Measurements from ENCODE around the gene GJC2.

The GJC2 gene

DNA sequence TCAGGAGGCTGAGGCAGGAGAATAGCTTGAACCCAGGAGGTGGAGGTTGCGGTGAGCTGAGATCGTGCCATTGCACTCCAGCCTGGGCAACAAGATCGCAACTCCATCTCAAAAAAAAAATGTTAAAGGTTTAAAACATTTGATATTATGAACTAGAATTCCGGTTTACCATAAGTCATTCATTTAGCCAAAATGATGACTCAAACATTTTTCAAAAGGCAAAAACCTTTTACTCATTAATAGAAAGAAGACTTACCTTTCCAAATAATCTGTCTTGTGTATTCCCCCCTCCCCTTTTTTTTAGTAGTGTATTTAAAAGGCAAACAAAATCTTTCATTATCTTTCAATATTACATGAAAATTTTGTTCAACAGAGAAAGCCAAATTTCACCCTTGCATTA, 32.4 kb upstream of the GJC2 start:
- DNase-seq: no peak

DNA sequence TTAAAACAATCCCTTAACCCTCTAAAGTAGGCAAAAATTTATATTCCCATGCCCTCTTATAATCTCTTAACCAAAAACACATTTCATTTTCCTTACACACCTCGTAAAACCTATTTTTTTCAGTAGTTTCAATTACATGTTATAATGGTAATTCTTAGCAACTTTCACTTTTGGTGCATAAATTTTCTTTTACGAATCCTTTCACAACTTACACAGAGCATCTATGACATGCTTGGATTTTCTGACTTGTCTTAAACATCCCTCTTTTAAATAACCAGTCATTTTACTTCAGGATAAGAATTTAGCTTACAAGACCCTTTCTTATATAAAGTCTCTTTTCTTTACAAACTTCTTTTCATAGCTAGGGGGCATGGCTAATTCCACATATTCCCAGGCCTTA, 31.7 kb upstream of the GJC2 start:
- DNase-seq: no peak

DNA sequence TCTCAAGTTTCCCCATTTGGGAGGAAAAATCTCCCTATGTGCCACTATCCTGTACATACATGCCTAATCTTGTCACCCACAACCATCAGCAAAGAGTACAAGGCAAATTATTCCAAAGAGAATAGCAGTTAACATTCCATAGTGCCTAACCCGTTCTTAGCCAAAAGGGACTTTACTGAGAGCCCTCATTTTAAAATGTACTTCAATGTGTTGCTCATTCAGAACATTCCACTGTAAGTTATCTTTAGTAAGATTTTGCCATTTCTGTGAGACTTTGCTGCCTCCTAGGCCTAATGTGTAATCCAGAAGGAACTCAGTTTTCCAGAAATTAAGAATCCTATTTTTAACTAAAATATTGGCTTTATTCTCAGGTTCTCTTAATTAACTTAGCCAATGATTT, 29.4 kb upstream of the GJC2 start:
- DNase-seq: no peak

DNA sequence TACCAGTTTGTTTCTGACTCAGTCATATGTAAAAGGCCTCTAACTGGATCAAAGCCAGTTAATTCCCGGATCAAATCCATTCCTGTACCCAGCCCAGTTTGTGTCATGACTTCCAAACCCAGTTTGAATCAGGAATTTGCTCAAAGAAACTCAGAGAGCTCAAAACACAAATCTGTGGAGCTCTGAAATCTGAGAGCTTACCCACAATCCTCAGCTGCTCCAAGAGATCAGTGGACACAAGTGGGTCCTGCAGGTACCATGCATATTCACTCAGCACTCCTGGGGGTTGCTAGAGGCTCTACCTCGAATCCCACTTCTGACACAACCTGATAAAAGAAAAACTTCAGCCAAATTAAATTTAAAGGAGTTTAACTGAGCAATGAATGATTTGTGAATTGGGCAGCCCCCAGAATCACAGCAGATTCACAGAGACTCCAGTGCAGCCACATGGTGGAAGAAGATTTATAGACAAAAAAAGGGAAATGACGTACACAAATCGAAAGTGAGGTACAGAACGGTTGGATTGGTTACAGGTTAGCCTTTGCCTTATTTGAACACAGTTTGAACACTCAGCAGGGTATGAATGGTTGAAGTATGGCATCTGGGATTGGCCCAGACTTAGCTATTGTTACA, 28.8 kb upstream of the GJC2 start:
- DNase-seq: no peak

DNA sequence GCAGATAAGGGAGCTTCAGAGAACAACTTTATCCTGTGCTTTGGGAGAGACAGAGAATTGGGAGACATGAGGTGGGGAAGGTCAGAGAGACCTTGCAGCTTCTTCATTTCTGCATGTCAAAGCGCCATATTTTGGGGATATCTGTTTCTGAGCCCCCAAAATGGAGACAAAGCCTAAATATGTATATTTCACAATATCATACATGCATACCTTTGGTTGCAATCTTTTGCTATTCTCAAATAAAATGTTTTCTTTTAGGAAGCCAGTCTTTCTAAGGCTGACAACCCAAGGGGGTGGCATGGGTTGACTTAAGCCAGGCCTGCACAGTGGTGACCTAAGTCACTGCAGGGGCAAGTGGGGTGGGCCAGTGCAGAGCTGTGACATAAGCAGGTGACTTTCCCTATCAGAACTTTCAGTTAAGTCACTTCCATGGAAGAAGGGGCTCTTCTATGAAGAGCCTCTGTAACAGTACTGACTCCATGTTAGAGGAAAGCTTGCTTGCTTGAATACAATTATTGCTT, 26.7 kb upstream of the GJC2 start:
- DNase-seq: no peak

DNA sequence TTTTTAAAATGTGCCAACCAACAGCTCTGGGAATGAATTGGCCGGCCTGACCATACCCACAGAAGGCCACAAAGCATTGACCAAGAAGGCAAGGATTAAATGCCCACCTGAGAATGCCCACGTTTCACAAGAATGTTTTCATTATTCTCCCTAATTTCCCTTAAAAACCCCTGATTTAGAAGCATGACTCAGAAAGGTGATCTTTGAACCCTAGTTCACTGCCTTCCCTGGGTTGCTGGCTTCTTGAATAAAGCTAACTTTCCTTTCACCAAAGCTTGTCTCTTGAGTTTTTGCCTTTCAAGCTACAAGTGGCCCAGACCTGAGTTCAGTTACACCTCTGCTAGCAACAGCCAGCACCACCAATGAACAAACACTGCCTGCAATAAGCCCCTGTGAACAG, 26.2 kb upstream of the GJC2 start:
- no peak for DNase-seq

DNA sequence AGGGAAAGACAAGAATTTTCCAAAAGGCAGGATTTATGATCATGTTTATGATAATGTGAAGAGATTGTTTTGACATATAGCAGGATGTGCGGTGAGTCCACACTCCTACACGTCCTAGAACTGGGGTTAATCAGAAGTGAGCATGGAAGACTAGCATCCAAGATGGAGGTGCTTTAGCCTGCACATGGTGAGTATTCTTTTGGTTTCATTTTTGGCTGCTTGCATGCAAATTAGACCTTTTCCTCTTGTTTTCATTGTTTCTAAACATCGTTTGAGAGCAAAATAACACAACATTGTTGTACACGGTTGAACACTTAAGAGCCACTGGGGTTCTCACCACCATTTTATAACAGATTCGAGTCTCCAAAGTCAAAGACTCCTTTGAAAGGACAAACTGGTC, 24.5 kb upstream of the GJC2 start:
- no peak for DNase-seq

DNA sequence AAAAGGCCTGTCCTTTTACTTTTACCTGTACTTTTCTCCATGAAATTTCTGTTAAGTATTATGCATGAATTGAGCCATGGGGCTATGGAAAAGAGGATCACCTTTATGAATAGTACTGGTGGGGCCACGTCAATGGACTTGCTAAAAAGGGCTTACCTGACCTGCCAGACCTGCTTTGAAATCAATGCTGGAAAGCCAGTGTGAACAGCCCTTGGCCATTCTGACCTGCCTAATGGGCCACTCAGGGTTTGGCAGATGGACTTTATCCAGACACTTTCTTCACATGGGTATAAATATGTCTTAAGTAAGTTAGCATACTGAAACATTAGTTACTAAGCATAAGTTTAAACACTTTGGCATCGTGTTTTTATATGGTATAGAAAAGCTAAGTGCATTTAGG, 18.0 kb upstream of the GJC2 start:
- DNase-seq: no peak

DNA sequence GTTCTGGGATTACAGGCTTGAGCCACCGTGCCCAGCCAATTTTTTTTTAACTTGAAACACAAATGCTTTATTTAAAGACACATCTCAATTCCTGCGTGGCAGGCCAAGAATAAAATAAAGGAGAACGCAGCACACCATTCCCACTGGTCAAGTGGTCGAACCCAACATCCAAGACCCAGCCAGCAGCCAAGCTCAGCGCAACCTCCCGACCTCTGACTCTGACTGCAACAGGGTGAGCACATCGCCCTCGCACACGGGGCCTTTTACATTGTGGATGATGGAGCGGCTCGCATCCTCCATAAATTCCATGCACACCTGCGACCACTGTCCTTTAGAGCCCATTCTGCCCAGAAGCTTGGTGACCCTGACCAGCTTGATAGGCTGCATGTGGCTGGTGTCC, 15.1 kb upstream of the GJC2 start:
- no peak for DNase-seq

DNA sequence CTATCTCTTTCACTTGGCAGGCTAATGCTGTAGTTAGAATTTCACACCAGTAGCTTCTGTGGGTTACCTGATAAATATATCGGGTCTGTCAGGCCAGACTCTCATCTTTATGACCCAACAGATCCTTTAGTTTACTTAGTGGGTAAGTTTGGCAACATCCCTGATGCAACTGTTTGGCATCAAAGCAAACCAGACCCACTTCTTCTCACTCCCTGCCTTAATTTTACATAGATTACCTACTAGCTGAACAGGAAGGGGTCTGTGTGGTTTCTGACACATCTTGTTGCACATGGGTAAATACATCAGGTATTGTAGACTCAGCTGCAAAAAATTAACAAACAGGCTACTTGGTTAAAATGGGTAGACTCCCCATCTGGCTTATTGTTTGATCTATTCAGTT, 12.8 kb upstream of the GJC2 start:
- no peak for DNase-seq

DNA sequence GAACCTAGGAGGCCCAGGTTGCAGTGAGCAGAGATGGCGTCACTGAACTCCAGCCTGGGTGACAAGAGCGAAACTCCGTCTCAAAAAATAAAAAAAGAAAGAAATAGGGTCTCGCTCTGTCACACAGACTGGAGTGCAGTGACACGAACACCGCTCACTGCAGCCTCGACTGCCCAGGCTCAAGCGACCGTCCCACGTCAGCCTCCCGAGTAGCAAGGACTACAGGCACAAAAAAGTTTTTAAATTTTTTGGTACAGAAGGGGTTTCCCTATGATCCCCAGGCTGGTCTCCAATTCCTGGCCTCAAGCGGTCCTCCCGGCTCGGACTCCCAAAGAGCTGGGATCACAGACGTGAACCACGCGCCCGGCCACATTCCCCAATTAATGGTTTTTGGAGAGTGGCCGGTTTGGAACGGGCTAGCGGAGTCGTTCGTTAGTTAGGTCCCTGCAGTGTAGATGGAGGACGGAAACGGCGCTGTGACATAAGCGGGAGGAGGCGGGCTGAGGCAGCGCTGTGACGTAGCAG, 10.3 kb upstream of the GJC2 start:
- DNase-seq: no peak

DNA sequence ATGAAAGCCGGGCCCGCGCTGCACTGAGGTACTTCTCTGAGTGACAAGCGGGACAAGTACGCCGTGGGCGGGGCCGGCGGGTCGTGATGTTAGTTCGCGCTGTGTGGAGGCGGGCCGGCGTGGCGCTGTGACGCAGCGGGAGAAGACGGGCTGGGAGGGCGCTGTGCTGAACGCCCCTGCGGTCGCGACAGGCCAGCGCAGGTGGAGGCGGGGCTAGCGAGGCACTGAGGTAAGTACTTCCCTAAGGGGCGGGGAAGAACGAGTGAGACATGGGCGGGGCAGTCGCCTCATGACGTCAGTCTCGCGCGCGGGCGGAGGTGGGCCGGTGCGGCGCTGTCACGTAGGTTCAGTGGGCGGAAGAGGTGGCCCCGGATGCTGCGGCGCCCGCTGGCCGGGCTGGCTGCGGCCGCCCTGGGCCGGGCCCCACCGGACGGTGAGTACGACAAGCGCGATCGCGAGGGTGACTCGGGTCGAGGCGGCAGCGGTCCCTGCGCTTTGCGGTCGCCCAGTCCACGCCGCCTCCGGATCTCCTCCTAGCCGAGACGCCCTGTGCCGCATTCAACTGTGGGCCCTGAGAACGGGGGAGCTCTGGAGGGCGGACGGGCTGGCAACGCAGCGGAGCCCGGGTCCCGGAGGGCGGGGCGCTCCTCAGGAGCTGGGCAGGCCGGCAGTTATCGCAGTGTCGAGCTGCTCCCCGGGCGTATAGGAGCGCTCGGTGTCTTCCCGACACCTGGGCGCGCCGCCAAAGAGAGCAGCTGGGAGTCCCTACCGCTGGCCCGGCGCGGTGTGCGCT, 9.6 kb upstream of the GJC2 start, which contains the start of gene GUK1:
Gene GUK1, plus strand, starts transcription at position 349 of the 793 bp plus-strand sequence. Its CDS starts 24 bp downstream, at position 373.
- peak; percentile 97 for DNase-seq

DNA sequence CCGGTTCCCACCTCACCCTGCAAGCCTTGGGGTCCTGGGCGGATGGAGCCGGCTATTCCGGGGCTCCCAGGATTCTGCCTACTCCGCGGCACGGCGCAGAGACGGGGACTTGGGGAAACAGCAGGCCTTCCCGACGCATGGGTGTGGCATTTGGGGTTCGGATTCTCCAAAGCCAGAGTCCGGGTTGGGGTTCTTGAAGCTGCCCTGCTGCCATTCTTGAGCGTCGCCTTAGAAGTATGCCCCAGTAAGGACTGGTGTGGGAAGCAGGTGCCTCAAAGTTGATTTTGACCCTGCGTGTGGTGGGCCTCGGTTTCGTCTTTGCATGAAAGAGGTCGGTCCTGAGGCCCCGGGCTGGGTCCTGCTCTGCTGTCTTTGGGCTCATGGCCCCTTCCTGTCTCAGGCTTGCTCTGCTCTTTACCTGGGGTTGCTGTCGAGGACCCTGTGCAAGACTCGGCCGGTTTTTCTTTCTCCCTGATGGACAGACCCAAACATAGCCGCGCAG, 9.0 kb upstream of the GJC2 start:
- DNase-seq: no peak

DNA sequence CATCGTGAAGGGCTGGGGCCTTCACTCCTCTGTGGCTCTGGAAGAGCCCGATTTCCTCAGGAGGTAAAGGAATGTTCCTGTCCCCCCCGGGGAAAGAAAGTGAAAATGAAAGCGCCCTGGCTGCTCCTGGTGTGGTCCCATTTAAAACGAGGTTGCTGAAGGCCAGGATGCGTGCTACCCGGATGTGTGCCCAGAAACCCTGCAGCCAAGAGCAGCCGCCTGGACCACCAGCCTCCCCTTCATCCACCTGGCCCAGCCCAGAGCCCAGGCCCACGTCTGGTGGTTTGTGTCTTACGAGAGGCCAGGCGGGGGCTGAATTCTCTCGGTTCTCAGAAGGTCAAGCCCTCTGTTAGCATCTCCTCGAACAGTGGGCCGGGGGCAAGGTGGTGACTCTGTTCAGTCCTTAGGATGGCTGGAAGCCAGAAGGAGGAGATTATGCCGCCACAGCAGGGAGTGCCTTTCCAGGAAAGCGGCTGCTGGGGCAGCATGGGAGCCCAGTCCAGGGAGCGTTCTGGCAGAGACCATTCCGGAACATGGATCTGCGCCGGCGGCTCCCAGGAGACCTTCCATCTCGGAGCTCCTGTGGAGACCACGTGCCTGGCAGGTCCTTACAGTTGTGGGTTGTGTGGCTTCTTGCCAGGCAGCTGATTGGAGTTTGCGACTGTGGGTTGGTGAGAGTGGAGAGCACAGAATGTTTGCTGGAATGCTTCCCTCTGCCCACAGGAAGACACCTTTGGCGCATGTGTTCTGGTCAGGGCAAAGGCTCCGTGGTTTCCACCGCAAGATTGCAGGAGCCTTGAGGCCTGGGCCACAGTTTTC, 8.3 kb upstream of the GJC2 start:
- no peak for DNase-seq

DNA sequence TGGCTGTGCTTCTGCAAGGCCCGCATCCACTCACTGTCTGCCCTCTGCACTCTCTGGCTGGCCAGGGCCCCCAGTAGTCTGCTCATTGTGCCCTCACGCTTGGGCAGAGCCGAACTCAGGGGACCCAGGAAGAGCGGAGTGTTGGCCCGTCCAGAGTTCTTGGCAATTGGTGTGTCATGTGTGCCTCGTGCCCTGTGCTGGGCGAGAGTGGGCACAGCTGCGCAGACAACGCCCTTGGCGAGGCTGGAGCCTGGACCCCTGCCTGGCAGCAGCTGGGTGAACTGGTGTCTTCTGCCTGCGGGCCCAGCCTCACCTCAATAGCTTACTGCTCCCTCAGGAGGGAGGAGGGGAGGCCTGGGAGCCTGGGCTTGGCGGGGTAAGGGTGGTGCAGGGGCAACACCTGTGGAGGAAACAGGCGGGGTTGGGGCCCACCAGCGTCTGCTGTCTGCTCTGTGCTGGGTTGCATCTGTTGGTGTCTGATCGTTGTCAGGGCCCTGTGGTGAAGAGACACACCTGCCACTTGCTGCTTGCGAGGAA, 7.5 kb upstream of the GJC2 start:
- DNase-seq: no peak

DNA sequence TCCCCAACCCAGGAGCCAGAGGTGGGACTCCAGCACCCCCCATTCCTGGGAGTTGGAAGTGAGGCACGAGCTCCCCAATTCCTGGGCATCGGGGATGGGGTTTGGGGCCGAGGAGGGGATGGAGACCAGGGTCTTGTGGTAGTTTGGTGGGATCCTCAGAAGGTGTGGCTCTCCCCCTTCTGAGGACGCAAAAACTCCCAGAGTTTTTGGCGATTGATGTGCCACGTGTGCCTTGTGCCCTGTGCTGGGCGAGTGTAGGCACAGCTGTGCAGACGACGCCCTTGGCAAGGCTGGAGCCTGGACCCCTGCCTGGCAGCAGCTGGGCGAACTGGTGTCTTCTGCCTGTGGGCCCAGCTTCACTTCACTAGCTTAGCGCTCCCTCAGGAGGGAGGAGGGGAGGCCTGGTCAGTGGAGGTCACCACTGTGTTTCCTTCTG, 7.0 kb upstream of the GJC2 start:
- DNase-seq: no peak

DNA sequence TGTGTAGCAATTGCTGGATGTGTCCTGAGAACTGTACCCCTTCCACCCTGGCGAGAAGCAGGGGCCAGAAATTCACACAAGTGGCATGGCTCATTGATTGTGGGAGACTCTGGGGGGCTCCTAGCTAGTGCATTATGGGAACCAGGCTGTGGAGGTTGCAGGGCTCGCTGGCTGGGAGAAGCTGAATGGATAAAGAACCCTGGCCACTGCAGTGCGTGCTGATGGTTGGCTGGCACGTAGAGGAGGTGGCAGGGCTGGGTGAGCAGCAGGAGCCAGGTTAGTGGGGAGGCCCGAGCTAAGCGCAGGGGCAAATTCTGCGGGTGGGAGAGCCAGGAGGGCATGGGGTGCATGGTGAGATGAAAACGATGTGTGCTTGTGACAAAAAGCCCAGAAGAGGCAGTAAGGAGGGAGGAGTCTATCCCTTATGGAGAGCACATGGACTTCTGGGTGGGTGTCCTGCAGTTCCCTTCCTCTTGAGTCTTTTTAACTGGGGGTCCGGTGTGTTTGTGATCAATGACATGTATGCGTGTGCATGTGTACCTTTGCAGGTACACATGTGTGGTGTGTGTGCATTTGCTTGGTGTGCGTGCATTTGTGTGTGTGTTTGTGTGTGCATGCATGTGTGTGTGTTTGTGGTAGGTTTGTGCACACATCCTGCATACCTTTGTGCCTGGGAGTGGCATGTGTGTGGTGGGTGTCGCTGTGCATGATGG, 6.1 kb upstream of the GJC2 start:
- DNase-seq: no peak

DNA sequence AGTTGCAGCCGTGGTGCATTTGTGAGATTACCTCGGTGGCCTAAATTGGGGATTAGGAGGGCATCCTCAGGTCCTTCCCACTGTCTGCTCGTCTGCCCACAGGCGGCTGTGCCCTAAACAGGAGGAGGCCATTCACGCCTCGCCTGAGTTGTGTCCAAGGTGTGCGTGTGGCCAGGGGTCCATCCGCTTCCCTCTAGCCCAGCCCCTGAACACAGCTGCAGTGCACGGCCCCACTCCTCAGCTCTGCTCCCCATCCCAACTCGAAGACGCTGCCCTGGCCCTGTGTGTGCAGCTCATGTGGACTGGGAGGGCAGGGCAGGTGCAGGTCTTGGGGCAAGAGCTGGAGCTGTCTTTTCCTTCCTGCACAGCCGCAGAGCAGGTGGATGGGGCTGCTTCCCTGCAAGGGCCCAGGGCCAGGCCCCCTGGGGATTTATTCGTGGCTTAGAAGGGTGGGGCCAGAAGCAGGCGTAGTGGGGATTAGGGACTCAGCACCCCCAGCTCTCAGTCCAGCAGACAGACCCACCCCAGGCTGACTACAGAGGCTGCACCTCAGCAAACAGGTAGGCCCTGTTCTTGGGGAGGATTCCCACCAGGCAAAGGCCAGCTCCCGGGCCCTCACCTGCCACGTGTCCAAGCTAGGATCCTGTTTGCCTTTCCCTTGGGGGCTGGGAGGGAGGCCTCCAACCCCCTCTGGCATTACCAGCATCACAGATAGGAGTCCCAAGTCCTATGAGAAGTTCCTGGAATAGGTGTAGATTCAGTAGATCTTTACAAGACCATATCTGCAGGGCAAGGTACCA, 5.3 kb upstream of the GJC2 start:
- DNase-seq: no peak

DNA sequence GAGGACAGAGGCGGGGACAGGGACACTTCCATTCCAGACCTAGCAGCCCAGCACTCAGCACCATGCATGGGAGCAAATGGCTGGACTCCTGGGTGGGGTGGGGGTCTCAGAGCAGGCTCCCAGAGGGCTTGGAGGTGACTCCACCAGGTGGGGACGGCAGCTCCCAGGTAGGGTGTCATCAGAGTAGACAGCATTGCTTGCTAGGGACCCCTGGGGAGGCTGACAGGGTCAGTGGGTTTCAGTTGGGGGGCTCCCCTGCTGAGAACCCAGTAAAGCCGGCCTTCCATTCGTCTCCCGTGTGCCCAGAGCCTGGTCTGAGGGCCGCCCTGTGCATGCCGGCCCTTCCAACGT, 4.8 kb upstream of the GJC2 start:
- no peak for DNase-seq

DNA sequence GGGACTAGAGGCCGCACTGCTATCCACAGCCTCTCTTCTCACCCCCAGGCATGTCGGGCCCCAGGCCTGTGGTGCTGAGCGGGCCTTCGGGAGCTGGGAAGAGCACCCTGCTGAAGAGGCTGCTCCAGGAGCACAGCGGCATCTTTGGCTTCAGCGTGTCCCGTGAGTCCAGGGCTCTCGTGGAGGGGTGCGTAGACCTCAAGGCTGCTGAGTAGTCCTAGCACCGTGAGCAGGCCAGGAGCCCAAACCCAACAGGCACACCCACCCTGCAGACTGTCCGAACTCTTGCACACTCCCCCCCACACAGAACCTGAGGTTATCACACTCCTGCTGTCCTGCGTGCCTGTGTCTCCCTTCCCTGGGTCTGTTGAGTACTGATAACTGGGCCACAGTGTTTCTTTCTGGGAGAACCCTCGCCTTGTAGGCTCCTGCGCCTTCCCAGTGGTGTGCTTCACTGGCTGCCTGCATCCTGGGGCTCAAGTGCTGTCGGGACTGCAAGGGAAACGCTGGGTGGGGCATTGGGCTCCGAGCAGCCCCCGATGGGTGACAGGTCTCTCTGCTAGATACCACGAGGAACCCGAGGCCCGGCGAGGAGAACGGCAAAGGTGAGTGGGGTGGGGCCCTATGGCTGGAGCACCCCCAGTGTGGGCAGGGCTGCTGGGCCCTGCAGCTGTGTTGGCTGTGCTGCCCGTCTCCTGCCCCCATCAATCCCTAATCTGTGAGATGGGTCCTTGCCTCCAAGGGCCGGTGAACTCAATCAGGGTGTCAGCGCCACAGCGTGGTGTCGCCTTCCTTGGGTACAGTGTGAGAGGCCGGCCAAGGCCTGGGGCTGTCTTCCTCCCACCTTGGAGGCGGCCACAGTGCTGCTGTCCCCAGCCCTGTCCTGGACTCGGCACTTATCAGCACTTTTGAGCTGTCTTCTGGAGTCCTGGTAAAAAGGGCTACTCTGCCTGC, 4.0 kb upstream of the GJC2 start:
- no peak for DNase-seq

Measured in NCI-H510A treated with DMSO at 0.1 percent for 48 hours (cell line).